Subcutaneous abdominal adipose tissue (tissue), 5 donors: ENCODE data around the gene LILRB3.
"Not testable (repeated sequence)": the region's sequence is repeated elsewhere in the genome, so short reads cannot be mapped to it uniquely, and the experiment has no call there.

Experiments
- H3K27ac ChIP-seq: one replicate; pipeline ENCODE4 v1.7.0; 2013; ENCODE audit warnings: low read depth, mild to moderate bottlenecking, inconsistent platforms, low read length, moderate library complexity
- H3K27me3 ChIP-seq, 5 donors: one replicate each; pipeline ENCODE4 v1.7.0; 2013; ENCODE audit warnings: low read length in 5 of 5, inconsistent platforms in 1 of 5; ENCODE audit not compliant: control insufficient read depth in 5 of 5, insufficient read depth in 4 of 5
- H3K36me3 ChIP-seq, 5 donors: one replicate each; pipeline ENCODE4 v1.7.0; 2013; ENCODE audit warnings: low read length in 5 of 5; ENCODE audit not compliant: control insufficient read depth in 5 of 5, insufficient read depth in 5 of 5
- H3K4me1 ChIP-seq, 5 donors: one replicate each; pipeline ENCODE4 v1.7.0; 2013; ENCODE audit warnings: low read length in 5 of 5, mild to moderate bottlenecking in 3 of 5, moderate library complexity in 1 of 5; ENCODE audit not compliant: control insufficient read depth in 5 of 5, insufficient read depth in 5 of 5
- H3K4me3 ChIP-seq, 5 donors: one replicate each; pipeline ENCODE4 v1.7.0; 2013; ENCODE audit warnings: low read length in 5 of 5, low read depth in 1 of 5
- H3K9ac ChIP-seq, 5 donors: one replicate each; pipeline ENCODE4 v1.7.0; 2013; ENCODE audit warnings: low read length in 5 of 5, mild to moderate bottlenecking in 4 of 5, moderate library complexity in 3 of 5
- H3K9me3 ChIP-seq, 5 donors: one replicate each; pipeline ENCODE4 v1.7.0; 2013; ENCODE audit warnings: low read length in 5 of 5; ENCODE audit not compliant: control insufficient read depth in 5 of 5
- donor health status: healthy.
- donor health status: healthy.
- donor health status: healthy.
- donor health status: healthy.
- donor health status: healthy.

LILRB3 gene

GRCh38 chr19:54204767-54205468, 17.9 kb downstream of the LILRB3 start:
- peaks cover 14 to 66% (median 57%) of the 10 kb centered on the region in 5 donors for H3K36me3 ChIP-seq
- no peaks in the 10 kb centered on the region for H3K27me3 ChIP-seq
- H3K9ac ChIP-seq, result peak overlapping the region in 1 of 5 donors; percentile 22
- peaks cover 9 to 86% (median 72%) of the 10 kb centered on the region in 5 donors for H3K4me1 ChIP-seq
- H3K27ac ChIP-seq, result no peak overlapping the region
- no peaks in the 10 kb centered on the region for H3K9me3 ChIP-seq
- H3K4me3 ChIP-seq, result no peak overlapping the region

DNA sequence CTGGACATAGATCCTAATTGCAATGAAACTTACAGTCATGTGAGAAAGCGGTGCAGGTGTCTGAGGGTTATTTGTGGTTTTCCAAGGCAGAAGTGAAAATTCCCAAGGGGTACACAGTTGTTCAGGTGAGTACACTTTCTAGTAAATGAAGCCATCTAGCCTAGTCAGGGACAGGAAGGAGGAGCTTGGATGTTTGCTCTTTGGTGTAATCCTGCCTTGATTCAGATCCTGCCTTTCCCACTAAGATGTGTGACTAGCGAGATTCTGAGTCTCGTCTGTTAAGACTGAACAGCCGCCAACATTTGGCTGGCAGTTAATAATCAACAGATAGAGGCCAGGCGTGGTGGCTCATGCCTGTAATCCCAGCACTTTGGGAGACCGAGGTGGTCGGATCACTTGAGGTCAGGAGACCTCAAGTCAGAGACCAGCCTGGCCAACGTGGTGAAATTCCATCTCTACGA, 19.6 kb downstream of the LILRB3 start:
- no peaks in the 10 kb centered on the region for H3K9me3 ChIP-seq
- H3K9ac ChIP-seq, result peak overlapping the region in 4 of 5 donors; percentile 6 to 45 (median 14)
- peak overlapping the region in 3 of 5 donors; percentile 18 to 40 (median 30) for H3K4me3 ChIP-seq
- no peaks in the 10 kb centered on the region for H3K27me3 ChIP-seq
- H3K4me1 ChIP-seq, result peaks cover 9 to 69% (median 59%) of the 10 kb centered on the region in 5 donors
- H3K27ac ChIP-seq, result no peak overlapping the region
- H3K36me3 ChIP-seq, result peaks cover 14 to 63% (median 54%) of the 10 kb centered on the region in 5 donors

DNA sequence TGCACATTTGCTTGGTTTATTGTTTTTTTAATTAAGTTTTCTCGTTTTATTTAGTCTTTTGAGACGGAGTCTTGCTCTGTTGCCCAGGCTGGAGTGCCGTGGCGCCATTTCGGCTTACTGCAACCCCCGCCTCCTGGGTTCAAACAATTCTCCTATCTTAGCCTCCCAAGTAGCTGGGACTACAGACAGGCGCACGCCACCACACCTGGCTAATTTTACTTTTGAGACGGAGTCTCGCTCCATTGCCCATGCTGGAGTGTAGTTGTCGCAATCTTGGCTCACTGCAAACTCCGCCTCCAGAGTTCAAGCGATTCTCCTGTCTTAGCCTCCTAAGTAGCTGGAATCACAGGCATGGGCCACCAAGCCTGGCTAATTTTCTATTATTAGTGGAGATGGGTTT, 20.8 kb downstream of the LILRB3 start:
- Histone ChIP-seq H3K9me3 (no peaks in the 10 kb centered on the region), H3K36me3 (peaks cover 14 to 51% (median 42%) of the 10 kb centered on the region in 5 donors), H3K4me3 (peak overlapping the region; percentile 71 to 98 (median 82)), H3K4me1 (peaks cover 6 to 59% (median 49%) of the 10 kb centered on the region in 5 donors), H3K27ac (peak overlapping the region; percentile 80), H3K27me3 (no peaks in the 10 kb centered on the region), H3K9ac (peak overlapping the region; percentile 83 to 97 (median 94))

DNA sequence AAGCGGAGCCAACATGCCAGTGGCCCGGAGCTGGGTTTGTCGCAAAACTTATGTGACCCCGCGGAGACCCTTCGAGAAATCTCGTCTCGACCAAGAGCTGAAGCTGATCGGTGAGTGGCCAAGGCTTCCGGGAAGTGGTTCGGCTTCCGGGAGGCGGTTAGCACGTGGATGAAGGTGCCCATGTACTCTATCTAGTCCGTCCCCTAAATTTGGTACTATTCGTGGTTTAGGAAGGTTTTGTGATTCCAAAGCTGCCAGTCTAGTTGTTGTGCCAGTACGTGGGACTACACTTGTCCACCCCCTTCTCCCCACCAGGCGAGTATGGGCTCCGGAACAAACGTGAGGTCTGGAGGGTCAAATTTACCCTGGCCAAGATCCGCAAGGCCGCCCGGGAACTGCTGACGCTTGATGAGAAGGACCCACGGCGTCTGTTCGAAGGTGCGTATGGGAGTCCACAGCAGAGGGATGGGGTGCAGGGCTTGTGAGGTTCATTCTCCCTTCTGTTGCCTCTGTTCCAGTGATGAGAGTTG, 21.6 kb downstream of the LILRB3 start:
- Histone ChIP-seq H3K27ac (peak overlapping the region; percentile 80), H3K36me3 (peaks cover 14 to 43% (median 34%) of the 10 kb centered on the region in 5 donors), H3K27me3 (no peaks in the 10 kb centered on the region), H3K4me1 (peaks cover 6 to 52% (median 42%) of the 10 kb centered on the region in 5 donors), H3K9ac (peak overlapping the region; percentile 83 to 97 (median 94)), H3K9me3 (no peaks in the 10 kb centered on the region), H3K4me3 (peak overlapping the region; percentile 71 to 98 (median 82))

- Histone ChIP-seq H3K9me3 (no peaks in the 10 kb centered on the region), H3K27me3 (no peaks in the 10 kb centered on the region), H3K4me1 (peaks cover 6 to 37% (median 34%) of the 10 kb centered on the region in 5 donors), H3K9ac (no peak overlapping the region), H3K36me3 (peaks cover 7 to 29% (median 17%) of the 10 kb centered on the region in 5 donors), H3K27ac (no peak overlapping the region), H3K4me3 (no peak overlapping the region)
Measured at GRCh38 chr19:54199401-54199800, 23.4 kb downstream of the LILRB3 start.

DNA sequence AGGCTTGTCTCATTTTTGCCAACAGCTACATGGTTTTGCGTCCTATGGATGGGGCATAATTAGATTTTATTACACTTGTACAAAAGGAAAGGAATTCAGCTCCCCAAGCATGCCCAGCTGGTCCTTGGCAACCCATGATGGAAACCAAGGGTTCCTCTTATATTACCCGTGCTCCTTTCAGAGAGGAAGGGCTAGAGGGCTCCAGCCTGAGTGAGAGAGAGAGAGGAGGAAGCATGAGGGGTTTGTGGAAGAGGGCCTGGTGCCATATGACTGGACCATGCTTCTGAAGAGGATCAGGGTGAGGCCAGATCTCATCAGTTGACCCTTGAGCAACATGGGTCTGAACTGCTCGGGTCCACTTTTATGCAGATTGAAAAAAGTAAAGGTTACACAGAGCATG, 25.7 kb downstream of the LILRB3 start:
- H3K4me1 ChIP-seq, result peaks cover 6 to 18% (median 17%) of the 10 kb centered on the region in 5 donors

GRCh38 chr19:54196536-54196935, 26.3 kb downstream of the LILRB3 start:
- H3K27ac ChIP-seq, result no peak overlapping the region
- H3K27me3 ChIP-seq, result no peaks in the 10 kb centered on the region
- H3K9ac ChIP-seq, result no peak overlapping the region
- H3K9me3 ChIP-seq, result no peaks in the 10 kb centered on the region
- peaks cover 4 to 18% (median 17%) of the 10 kb centered on the region in 5 donors for H3K4me1 ChIP-seq
- no peak overlapping the region for H3K4me3 ChIP-seq
- peaks cover 0 to 20% (median 9%) of the 10 kb centered on the region in 5 donors for H3K36me3 ChIP-seq

More for the DNA sequence above, 25.7 kb downstream of the LILRB3 start:
- Histone ChIP-seq H3K4me3 (no peak overlapping the region), H3K9me3 (no peaks in the 10 kb centered on the region), H3K27ac (no peak overlapping the region), H3K36me3 (peaks cover 0 to 21% (median 9%) of the 10 kb centered on the region in 5 donors), H3K27me3 (no peaks in the 10 kb centered on the region), H3K9ac (no peak overlapping the region)

- H3K27me3 ChIP-seq, H3K4me3 ChIP-seq, H3K9me3 ChIP-seq, H3K27ac ChIP-seq, H3K9ac ChIP-seq: not testable (repeated sequence)
- peaks cover 5 to 13% (median 12%) of the 10 kb centered on the region in 5 donors for H3K4me1 ChIP-seq
- peaks cover 0 to 20% (median 9%) of the 10 kb centered on the region in 5 donors for H3K36me3 ChIP-seq
Measured at GRCh38 chr19:54194463-54194862, 28.3 kb downstream of the LILRB3 start.

DNA sequence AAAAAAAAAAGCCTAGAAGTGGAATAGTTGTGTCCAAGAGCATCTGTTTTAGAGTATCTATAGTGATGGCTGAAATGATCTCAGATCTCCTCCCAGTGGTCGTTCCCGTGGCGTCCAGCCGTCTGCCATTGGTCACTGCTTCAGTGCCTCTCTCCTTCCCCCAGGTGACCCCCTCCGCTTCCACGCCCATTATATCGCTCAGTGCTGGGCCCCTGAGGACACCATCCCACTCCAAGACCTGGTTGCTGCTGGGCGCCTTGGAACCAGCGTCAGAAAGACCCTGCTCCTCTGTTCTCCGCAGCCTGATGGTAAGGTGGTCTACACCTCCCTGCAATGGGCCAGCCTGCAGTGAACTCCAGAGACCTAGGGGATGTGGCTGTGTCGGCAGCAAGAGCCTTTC, 29.8 kb downstream of the LILRB3 start:
- H3K36me3 ChIP-seq, result peaks cover 0 to 20% (median 9%) of the 10 kb centered on the region in 5 donors
- peaks cover 6 to 25% (median 21%) of the 10 kb centered on the region in 5 donors for H3K4me1 ChIP-seq
- no peaks in the 10 kb centered on the region for H3K9me3 ChIP-seq
- H3K27ac ChIP-seq, result no peak overlapping the region
- H3K4me3 ChIP-seq, result no peak overlapping the region
- peaks cover 0 to 2% (median 0%) of the 10 kb centered on the region in 5 donors for H3K27me3 ChIP-seq
- H3K9ac ChIP-seq, result no peak overlapping the region
